WI38 (cell line): Measurements from ENCODE around the gene HEATR5A.

Experiments used
- H3K4me3 ChIP-seq: 2 replicates; pipeline ENCODE4 v1.5.1; 2011; ENCODE audit warnings: low read depth, mild to moderate bottlenecking, control low read depth, low read length
- CTCF ChIP-seq: IDR thresholded peaks from 2 replicates; pipeline ENCODE4 v1.5.1; 2012; ENCODE audit warnings: low read depth, mild to moderate bottlenecking, control low read depth, low read length

HEATR5A gene

GRCh38 chr14:31435276-31435675, 14.9 kb upstream of the HEATR5A start:
- TF ChIP-seq CTCF: no peak
- no peak overlapping the region for H3K4me3 ChIP-seq

GRCh38 chr14:31430634-31431264, 10.4 kb upstream of the HEATR5A start:
- TF ChIP-seq CTCF: no peak
- no peak overlapping the region for H3K4me3 ChIP-seq

- no peak overlapping the region for H3K4me3 ChIP-seq
- TF ChIP-seq CTCF: no peak
These were observed 9.4 kb upstream of the HEATR5A start for GRCh38 chr14:31429791-31430190.

- no peak overlapping the region for H3K4me3 ChIP-seq
- TF ChIP-seq CTCF: no peak
These were observed 7.7 kb upstream of the HEATR5A start for GRCh38 chr14:31428011-31428410.

GRCh38 chr14:31426663-31427062, 6.3 kb upstream of the HEATR5A start:
- no peak for TF ChIP-seq CTCF
- H3K4me3 ChIP-seq: no peak overlapping the region

GRCh38 chr14:31425905-31426304, 5.6 kb upstream of the HEATR5A start:
- no peak overlapping the region for H3K4me3 ChIP-seq
- TF ChIP-seq CTCF: no peak

- H3K4me3 ChIP-seq: no peak overlapping the region
- no peak for TF ChIP-seq CTCF
These were observed 850 bp upstream of the HEATR5A start for GRCh38 chr14:31421200-31421599.
